ENCODE data around the gene CHTF18. TPM values are rescaled to one million over a fixed set of nuclear protein-coding genes. Genes with fewer than 3 reads are reported as not detected.
"Not testable (repeated sequence)": the region's sequence is repeated elsewhere in the genome, so short reads cannot be mapped to it uniquely, and the experiment has no call there.

The CHTF18 gene
- total RNA-seq, 1 donor from 2014 or later, result 56.8 TPM

DNA sequence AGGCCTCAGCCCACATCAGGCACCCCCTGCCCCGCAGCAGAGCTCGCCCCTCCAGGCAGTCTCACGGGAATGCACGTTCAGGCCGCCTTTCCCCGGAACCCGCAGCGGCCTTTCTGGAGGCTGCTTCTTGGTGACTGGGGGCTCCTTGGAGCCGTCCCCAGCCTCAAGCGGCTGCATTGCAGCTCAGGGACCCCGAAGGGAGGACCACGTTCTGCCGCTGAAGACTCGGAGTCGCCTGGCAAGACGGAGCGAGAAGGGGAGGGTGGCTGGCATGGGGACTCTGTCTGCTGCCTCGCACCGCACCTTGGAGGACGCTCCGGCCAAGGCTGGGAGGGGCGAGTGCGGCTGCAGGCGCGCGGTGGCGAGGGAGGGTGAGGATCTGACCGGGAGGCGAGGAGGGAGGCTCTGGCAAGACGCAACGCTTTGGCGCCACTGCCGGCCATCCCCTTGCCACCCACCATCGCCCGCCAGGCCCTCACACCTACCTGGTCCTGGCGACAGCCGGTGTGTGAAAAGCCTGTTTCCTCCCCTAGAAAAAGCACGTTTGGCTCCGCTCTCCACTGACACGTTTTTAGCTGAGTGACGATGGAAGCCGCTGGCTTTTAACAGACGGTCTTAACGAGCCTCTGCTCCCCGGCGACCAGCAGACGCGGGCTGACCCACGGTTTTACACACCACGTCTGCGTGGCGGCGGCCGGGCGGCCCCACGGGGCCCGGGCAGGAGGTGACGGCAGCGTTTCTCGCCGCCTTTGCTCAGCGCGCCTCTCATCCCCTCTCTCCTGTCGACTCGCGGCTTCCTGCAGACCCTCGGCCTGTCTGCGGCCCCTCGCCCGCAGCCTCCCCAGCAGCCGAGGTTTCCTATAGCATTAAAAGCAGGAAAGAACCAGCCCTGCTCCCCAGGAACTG is 28.8 kb downstream of the CHTF18 start:
- TF ChIP-seq, protein P1, sequence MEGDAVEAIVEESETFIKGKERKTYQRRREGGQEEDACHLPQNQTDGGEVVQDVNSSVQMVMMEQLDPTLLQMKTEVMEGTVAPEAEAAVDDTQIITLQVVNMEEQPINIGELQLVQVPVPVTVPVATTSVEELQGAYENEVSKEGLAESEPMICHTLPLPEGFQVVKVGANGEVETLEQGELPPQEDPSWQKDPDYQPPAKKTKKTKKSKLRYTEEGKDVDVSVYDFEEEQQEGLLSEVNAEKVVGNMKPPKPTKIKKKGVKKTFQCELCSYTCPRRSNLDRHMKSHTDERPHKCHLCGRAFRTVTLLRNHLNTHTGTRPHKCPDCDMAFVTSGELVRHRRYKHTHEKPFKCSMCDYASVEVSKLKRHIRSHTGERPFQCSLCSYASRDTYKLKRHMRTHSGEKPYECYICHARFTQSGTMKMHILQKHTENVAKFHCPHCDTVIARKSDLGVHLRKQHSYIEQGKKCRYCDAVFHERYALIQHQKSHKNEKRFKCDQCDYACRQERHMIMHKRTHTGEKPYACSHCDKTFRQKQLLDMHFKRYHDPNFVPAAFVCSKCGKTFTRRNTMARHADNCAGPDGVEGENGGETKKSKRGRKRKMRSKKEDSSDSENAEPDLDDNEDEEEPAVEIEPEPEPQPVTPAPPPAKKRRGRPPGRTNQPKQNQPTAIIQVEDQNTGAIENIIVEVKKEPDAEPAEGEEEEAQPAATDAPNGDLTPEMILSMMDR (IDR thresholded peaks at IDR 0.05; ENCODE audit: unreplicated experiment), result no peak
- no peak overlapping the region for H3K4me3 Mint-ChIP-seq (ENCODE audit: unreplicated experiment)
- no peaks in the 10 kb centered on the region for H3K9me3 Mint-ChIP-seq (ENCODE audit: unreplicated experiment)
- DNase-seq (ENCODE audit: low spot score), result no peak
- H3K27ac Mint-ChIP-seq (ENCODE audit: unreplicated experiment), result no peak overlapping the region
- H3K4me1 Mint-ChIP-seq (ENCODE audit: unreplicated experiment), result no peaks in the 10 kb centered on the region
- no peaks in the 10 kb centered on the region for H3K36me3 Mint-ChIP-seq (ENCODE audit: low read depth, unreplicated experiment)
- H3K27me3 Mint-ChIP-seq (ENCODE audit: unreplicated experiment), result peaks cover 3% of the 10 kb centered on the region

GRCh38 chr16:818132-818531 is 29.7 kb downstream of the CHTF18 start:
- H3K4me3 Mint-ChIP-seq (ENCODE audit: unreplicated experiment), result no peak overlapping the region
- TF ChIP-seq, protein P1 (IDR thresholded peaks at IDR 0.05; ENCODE audit: unreplicated experiment), result no peak
- H3K27ac Mint-ChIP-seq (ENCODE audit: unreplicated experiment), result no peak overlapping the region
- H3K36me3 Mint-ChIP-seq (ENCODE audit: low read depth, unreplicated experiment), result no peaks in the 10 kb centered on the region
- no peaks in the 10 kb centered on the region for H3K9me3 Mint-ChIP-seq (ENCODE audit: unreplicated experiment)
- H3K27me3 Mint-ChIP-seq (ENCODE audit: unreplicated experiment), result no peaks in the 10 kb centered on the region
- no peak for DNase-seq (ENCODE audit: low spot score)
- no peaks in the 10 kb centered on the region for H3K4me1 Mint-ChIP-seq (ENCODE audit: unreplicated experiment)

DNA sequence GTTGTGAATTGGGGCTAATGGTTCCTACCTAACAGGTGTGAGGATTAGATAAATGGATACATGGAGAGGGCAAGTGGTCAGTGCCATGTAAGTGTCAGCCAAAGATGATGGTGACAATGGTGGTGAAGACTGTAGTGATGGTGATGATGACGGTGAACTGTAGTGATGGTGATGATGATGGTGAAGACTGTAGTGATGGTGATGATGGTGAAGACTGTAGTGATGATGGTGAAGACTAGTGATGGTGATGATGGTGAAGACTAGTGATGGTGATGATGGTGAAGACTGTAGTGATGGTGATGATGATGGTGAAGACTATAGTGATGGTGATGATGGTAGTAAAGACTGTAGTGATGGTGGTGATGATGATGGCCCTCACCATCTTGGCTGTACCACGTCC is 30.2 kb downstream of the CHTF18 start:
- H3K4me1 Mint-ChIP-seq (ENCODE audit: unreplicated experiment), result no peaks in the 10 kb centered on the region
- H3K36me3 Mint-ChIP-seq (ENCODE audit: low read depth, unreplicated experiment), result no peaks in the 10 kb centered on the region
- H3K9me3 Mint-ChIP-seq (ENCODE audit: unreplicated experiment), result no peaks in the 10 kb centered on the region
- TF ChIP-seq, protein P1 (IDR thresholded peaks at IDR 0.05; ENCODE audit: unreplicated experiment), result no peak
- H3K27ac Mint-ChIP-seq (ENCODE audit: unreplicated experiment), result no peak overlapping the region
- DNase-seq (ENCODE audit: low spot score), result no peak
- no peaks in the 10 kb centered on the region for H3K27me3 Mint-ChIP-seq (ENCODE audit: unreplicated experiment)
- H3K4me3 Mint-ChIP-seq (ENCODE audit: unreplicated experiment), result no peak overlapping the region

- no peaks in the 10 kb centered on the region for H3K36me3 Mint-ChIP-seq (ENCODE audit: low read depth, unreplicated experiment)
- H3K4me3 Mint-ChIP-seq (ENCODE audit: unreplicated experiment), result no peak overlapping the region
- no peaks in the 10 kb centered on the region for H3K27me3 Mint-ChIP-seq (ENCODE audit: unreplicated experiment)
- H3K27ac Mint-ChIP-seq (ENCODE audit: unreplicated experiment), result no peak overlapping the region
- no peaks in the 10 kb centered on the region for H3K4me1 Mint-ChIP-seq (ENCODE audit: unreplicated experiment)
- no peaks in the 10 kb centered on the region for H3K9me3 Mint-ChIP-seq (ENCODE audit: unreplicated experiment)
- DNase-seq (ENCODE audit: low spot score), result no peak
- TF ChIP-seq, protein P1 (IDR thresholded peaks at IDR 0.05; ENCODE audit: unreplicated experiment), result no peak
Measured at GRCh38 chr16:819336-820043, 31.1 kb downstream of the CHTF18 start.

- not testable (repeated sequence) for H3K4me3 Mint-ChIP-seq (ENCODE audit: unreplicated experiment); H3K4me1 Mint-ChIP-seq (ENCODE audit: unreplicated experiment); H3K9me3 Mint-ChIP-seq (ENCODE audit: unreplicated experiment); H3K36me3 Mint-ChIP-seq (ENCODE audit: low read depth, unreplicated experiment); H3K27me3 Mint-ChIP-seq (ENCODE audit: unreplicated experiment); DNase-seq (ENCODE audit: low spot score); H3K27ac Mint-ChIP-seq (ENCODE audit: unreplicated experiment)
Measured at GRCh38 chr16:820044-820408, 31.6 kb downstream of the CHTF18 start.
